ENCODE results near the gene WNT9A.

Gene WNT9A

DNA sequence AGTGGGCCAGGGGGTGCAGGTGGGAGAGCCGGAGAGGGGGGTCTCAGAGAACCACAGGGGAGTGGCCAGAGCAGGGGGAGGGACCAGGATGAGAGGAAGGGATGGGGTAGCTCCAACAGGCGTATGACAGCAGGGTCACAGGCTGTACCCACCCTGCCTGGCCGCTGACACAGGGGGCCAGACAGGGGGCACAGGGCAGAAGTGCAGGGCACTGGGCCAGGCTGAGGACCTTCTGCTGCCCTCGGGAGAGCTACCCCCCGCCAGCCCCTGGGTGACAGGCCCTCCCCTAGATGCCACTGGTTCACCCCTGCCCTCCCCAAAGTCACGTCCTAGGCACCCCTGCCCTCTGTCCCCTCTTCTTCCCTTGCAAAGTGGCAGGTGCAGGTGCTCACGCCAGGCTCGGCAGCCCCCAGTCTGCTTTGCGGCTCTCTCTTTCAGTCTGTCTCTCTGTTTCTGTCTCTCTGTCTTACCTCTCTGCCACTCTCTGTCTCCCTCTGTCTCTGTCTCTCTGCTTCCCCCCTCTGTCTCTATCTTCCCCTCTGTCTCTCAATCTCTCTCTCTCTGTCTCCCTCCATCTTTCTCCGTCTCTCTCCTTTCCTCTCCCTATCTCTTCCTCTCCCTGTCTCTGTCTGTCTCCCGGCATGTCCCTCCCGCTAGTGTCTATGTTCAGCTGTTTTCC, 48.5 kb downstream of the WNT9A start:
- TF ChIP-seq, protein P1, sequence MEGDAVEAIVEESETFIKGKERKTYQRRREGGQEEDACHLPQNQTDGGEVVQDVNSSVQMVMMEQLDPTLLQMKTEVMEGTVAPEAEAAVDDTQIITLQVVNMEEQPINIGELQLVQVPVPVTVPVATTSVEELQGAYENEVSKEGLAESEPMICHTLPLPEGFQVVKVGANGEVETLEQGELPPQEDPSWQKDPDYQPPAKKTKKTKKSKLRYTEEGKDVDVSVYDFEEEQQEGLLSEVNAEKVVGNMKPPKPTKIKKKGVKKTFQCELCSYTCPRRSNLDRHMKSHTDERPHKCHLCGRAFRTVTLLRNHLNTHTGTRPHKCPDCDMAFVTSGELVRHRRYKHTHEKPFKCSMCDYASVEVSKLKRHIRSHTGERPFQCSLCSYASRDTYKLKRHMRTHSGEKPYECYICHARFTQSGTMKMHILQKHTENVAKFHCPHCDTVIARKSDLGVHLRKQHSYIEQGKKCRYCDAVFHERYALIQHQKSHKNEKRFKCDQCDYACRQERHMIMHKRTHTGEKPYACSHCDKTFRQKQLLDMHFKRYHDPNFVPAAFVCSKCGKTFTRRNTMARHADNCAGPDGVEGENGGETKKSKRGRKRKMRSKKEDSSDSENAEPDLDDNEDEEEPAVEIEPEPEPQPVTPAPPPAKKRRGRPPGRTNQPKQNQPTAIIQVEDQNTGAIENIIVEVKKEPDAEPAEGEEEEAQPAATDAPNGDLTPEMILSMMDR (IDR thresholded peaks at IDR 0.05; ENCODE audit: low read depth, low read length), result no peak
- H3K4me3 ChIP-seq (replicated peaks in 1 of 2; ENCODE audit: low read depth in 2 of 2, low read length in 2 of 2), result no peak overlapping the region
- DNase-seq (ENCODE audit: low read depth in 2 of 2), result no peak

DNA sequence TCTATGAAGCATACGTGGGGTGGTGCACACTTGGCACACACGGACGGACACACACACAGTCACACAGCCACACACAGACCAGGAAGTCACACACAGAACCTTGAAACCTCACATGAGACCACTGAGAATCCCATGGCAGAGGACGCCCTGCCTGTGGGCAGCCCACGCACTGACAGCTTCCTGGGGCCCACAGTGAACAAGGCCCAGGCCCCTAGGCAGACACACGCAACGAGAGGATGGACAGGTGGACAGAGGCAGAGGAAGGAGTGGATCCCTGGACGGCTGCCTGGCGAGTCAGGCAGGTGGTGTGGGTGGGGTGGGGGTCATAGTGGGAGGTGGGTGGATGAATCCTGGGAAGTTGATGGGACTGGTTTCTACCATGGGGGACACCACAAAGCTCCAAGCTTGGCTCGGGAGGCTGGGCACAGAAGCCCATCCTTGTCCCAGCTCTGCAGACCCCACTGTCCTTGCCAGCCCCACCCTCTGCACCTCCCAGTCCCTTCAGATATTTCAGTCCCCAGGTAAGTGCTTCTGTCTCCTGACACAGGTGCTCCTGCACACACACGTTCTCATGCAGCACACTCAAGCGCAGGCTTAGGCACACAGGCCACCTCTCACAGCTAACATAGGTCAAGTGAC, 49.1 kb downstream of the WNT9A start:
- no peak for DNase-seq (ENCODE audit: low read depth in 2 of 2)
- TF ChIP-seq, protein P1 (IDR thresholded peaks at IDR 0.05; ENCODE audit: low read depth, low read length), result no peak

GRCh38 chr1:227897704-227898438, 49.9 kb downstream of the WNT9A start:
- no peak overlapping the region for H3K4me3 ChIP-seq (replicated peaks in 1 of 2; ENCODE audit: low read depth in 2 of 2, low read length in 2 of 2)
- no peak for DNase-seq (ENCODE audit: low read depth in 2 of 2)

More for the DNA sequence above, 49.1 kb downstream of the WNT9A start:
- no peak overlapping the region for H3K4me3 ChIP-seq (replicated peaks in 1 of 2; ENCODE audit: low read depth in 2 of 2, low read length in 2 of 2)

DNA sequence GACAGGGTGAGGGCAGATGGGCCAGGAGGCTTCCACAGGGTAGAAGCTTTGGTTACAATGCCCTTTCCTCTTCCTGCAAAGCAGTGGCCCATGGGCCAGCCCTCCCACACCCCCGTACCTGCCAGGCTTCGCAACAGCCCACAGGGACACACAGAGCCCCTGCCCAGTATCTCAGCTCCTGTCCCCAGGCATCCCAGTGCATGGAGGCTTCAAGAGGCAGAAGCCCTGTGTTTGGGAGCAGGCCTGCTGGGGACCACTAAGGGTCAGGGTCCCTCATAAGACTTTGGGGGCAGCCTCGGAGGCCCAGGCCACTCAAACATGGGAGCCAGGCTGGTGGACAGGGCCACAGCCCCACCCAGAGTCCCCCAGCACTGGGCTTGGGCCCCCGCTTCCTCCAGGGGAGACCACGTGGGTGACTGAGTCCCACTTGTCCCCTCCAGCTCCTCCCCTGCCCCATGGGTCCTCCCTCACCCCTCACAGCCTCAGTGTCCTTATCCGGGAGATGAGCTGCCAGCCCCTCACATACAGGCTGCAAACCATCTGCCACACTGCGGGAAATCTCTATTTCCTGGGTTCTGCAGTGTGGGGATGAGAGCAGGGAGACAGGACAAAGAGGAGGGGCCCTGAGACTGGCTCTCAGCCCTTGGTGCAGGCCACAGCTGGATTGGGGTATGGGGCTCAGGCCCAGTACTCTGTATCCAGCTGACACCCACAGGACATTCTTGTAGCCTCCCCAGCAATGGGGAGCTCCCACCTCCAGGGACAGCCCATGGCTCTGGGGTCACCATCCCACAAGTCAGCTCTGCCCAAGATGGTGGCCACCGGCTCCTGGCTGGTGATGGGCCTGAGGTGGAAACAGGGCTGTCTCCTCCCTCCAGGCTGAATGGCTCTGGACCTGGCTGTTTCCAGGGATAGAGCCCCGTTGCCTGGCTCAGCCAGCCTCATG, 50.7 kb downstream of the WNT9A start:
- H3K4me3 ChIP-seq (replicated peaks in 1 of 2; ENCODE audit: low read depth in 2 of 2, low read length in 2 of 2), result no peak overlapping the region
- no peak for DNase-seq (ENCODE audit: low read depth in 2 of 2)
- TF ChIP-seq, protein P1 (IDR thresholded peaks at IDR 0.05; ENCODE audit: low read depth, low read length), result no peak

More at GRCh38 chr1:227897704-227898438, 49.9 kb downstream of the WNT9A start:
- TF ChIP-seq, protein P1 (IDR thresholded peaks at IDR 0.05; ENCODE audit: low read depth, low read length), result no peak

DNA sequence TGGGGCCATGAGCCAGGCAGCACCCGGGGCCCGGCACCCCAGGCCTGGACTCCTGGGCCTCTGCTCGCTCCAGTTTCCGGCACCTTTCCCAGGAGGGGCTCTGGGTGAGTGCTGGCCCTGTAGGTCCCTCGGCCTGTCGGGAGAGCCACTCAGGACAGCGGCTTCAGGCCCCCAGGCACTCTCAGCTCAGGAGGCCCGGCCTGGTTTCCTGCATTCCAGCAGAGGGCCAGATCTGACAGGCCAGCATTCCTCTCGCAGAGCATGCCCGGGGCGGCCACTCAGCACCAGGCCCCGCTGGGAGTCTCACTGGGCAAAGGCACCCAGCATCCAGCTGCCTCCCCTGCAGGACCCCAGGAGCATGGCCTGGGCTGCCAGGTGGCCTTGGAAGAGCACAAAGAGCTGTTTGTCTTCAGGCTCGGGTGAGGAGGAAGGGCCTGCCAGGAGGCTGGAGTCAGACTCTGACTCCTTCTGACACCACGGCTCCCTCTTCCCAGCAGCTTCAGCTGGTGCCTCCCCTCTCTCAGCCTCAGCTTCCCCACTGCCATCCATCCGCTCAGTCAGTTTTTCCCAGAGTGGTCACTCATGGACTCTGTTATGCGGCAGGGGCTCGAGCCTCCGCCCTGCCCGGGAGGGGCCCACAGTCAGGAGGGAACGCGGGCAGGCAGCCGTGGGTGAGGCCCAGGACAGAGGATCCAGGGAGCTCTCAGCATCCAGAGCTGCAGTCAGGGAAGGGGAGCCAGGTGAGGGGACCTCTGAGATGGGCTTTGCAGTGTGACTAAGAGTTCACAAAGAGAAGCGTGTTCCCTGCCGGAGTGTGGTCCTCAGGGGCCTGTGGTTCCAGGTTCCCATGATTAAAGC, 51.7 kb downstream of the WNT9A start:
- TF ChIP-seq, protein P1 (IDR thresholded peaks at IDR 0.05; ENCODE audit: low read depth, low read length), result no peak
- H3K4me3 ChIP-seq (replicated peaks in 1 of 2; ENCODE audit: low read depth in 2 of 2, low read length in 2 of 2), result no peak overlapping the region
- peak in 1 of 2 donors; percentile 38 for DNase-seq (ENCODE audit: low read depth in 2 of 2)

Data from cardiac fibroblast (primary cell).